HG03457 (cell line): ENCODE results near the gene PARP8.
A peak's percentile ranks its signal among the peaks of the same experiment; 100 is the strongest.

Experiments used
- ATAC-seq: cut with Tn5 transposase; IDR thresholded peaks from one replicate; pipeline ENCODE4 v1.9.1; 2021; ENCODE audit warnings: moderate number of reproducible peaks; ENCODE audit not compliant: unreplicated experiment

Gene PARP8

GRCh38 chr5:50839472-50839871 lies 173.0 kb downstream of the PARP8 start:
- ATAC-seq: no peak

- no peak for ATAC-seq
These were observed 176.7 kb downstream of the PARP8 start for GRCh38 chr5:50843091-50843490.

GRCh38 chr5:50846261-50846660 lies 179.8 kb downstream of the PARP8 start:
- ATAC-seq: no peak

GRCh38 chr5:50849554-50849953 lies 183.1 kb downstream of the PARP8 start:
- no peak for ATAC-seq

- ATAC-seq: peak; percentile 81
These were observed 186.7 kb downstream of the PARP8 start for GRCh38 chr5:50853151-50853550.

GRCh38 chr5:50854082-50854481 lies 187.6 kb downstream of the PARP8 start:
- ATAC-seq: no peak

GRCh38 chr5:50855001-50855400 lies 188.6 kb downstream of the PARP8 start:
- no peak for ATAC-seq

- peak; percentile 46 for ATAC-seq
These were observed 190.1 kb downstream of the PARP8 start for GRCh38 chr5:50856401-50857119.

- no peak for ATAC-seq
These were observed 197.2 kb downstream of the PARP8 start for GRCh38 chr5:50863534-50864170.

GRCh38 chr5:50864466-50864865 lies 198.0 kb downstream of the PARP8 start:
- ATAC-seq: no peak

- no peak for ATAC-seq
These were observed 200.0 kb downstream of the PARP8 start for GRCh38 chr5:50866415-50866814.

GRCh38 chr5:50867140-50867539 lies 200.7 kb downstream of the PARP8 start:
- no peak for ATAC-seq

GRCh38 chr5:50873595-50874277 lies 207.3 kb downstream of the PARP8 start:
- ATAC-seq: no peak

GRCh38 chr5:50874306-50875001 lies 208.0 kb downstream of the PARP8 start:
- ATAC-seq: no peak

- ATAC-seq: no peak
These were observed 208.5 kb downstream of the PARP8 start for GRCh38 chr5:50875002-50875344.

GRCh38 chr5:50878470-50878869 lies 212.0 kb downstream of the PARP8 start:
- ATAC-seq: no peak

- no peak for ATAC-seq
These were observed 215.0 kb downstream of the PARP8 start for GRCh38 chr5:50881407-50881806.

- ATAC-seq: no peak
These were observed 220.4 kb downstream of the PARP8 start for GRCh38 chr5:50886657-50887345.

- ATAC-seq: no peak
These were observed 221.6 kb downstream of the PARP8 start for GRCh38 chr5:50887889-50888633.

GRCh38 chr5:50888751-50889150 lies 222.3 kb downstream of the PARP8 start:
- no peak for ATAC-seq
